Right renal cortex interstitium (tissue), 3 donors: ENCODE measurements around the gene ATP5MC2. TPM values are rescaled to one million over a fixed set of nuclear protein-coding genes. Genes with fewer than 3 reads are reported as not detected.
"Not testable (repeated sequence)": the region's sequence is repeated elsewhere in the genome, so short reads cannot be mapped to it uniquely, and the experiment has no call there.

Source experiments
- DNase-seq, 3 donors: peaks; one replicate each; pipeline ENCODE4 v3.0.0-alpha.2; 2013; ENCODE audit warnings: low read depth in 3 of 3, low spot score in 2 of 3
- polyA plus RNA-seq, 3 donors: library from polyadenylated mRNA; unstranded; fragments of 120-200 nt; gene quantifications; one replicate each; pipeline ENCODE4 v1.2.1, GENCODE V29; 2013; ENCODE audit not compliant: insufficient read length in 3 of 3

ATP5MC2 gene
- polyA plus RNA-seq, 3 donors = 582 to 652 (median 624) TPM

- DNase-seq = no peak
Observed at GRCh38 chr12:53657041-53657440, 18.8 kb downstream of the ATP5MC2 start.

DNA sequence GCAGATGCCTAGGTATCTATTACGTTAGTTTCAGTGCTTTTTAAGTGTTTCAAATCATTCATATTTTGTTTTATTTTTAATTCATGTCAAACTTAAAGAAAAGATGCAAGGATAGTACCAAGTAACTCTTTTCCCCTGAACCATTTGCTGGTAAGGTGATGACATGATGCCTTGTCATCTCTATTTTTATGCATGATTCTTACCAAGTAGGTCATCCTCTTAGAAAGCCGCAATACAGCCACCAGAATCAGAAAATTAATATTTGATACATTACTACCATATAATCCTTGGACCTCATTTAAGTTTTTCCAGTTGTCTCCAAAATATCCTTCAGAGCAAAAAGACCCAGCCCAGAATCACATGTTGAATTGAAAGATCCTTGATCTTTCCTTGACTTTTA is 22.3 kb downstream of the ATP5MC2 start:
- DNase-seq = no peak

DNA sequence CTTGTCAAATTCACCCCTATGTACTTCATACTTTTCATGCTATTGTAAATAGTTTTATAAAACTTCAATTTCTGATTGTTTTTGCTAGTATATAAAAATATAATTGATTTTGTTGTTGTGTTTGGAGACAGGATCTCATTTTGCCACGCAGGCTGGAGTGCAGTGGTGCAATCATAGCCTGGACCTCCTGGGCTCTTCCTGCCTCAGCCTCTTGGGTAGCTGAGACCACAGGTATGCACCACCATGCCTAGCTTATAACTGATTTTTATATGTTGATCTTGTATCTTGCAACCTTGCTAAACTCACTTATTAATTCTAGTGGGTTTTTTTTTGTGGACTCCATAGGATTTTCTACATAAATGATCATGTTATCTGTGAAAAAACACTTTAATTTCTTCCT is 23.5 kb downstream of the ATP5MC2 start:
- no peak for DNase-seq

DNA sequence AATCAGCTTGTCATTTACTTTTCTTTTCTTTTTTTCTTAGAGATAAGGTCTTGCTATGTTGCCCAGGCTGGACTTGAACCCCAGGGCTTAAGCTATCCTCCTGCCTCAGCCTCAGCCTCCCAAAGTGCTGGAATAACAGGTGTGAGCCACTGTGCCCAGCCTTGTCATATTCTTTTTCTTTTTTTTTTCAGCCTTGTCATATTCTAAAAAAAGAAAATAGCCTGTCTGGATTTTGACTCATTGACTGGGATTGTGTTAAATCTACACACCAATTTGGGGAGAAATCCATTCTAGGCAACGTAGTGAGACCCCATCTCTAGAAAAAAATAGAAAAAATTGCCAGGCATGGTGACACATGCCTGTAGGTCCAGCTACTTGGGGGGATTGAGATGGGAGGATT is 24.1 kb downstream of the ATP5MC2 start:
- DNase-seq = no peak

GRCh38 chr12:53646300-53646699 is 29.6 kb downstream of the ATP5MC2 start:
- not testable (repeated sequence) for DNase-seq

DNA sequence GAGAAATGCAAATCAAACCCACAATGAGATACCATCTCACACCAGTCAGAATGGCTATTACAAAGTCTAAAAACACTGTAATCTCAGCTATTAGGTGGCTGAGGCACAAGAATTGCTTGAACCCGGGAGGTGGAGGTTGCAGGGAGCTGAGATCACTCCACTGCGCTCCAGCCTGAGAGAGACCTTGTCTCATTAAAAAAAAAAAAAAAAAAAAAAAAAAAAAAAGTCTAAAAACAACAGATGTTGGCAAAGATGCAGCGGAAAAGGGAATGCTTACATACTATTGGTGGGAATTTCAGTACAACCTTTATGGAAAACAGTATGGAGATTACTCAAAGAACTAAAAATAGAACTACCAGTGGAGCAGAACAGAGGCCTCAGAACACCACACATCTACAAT is 30.7 kb downstream of the ATP5MC2 start:
- no peak for DNase-seq

GRCh38 chr12:53644133-53644532 is 31.8 kb downstream of the ATP5MC2 start:
- DNase-seq = no peak

- DNase-seq = no peak
Observed at GRCh38 chr12:53643232-53643979, 32.5 kb downstream of the ATP5MC2 start.

GRCh38 chr12:53638057-53638456 is 37.8 kb downstream of the ATP5MC2 start:
- no peak for DNase-seq

DNA sequence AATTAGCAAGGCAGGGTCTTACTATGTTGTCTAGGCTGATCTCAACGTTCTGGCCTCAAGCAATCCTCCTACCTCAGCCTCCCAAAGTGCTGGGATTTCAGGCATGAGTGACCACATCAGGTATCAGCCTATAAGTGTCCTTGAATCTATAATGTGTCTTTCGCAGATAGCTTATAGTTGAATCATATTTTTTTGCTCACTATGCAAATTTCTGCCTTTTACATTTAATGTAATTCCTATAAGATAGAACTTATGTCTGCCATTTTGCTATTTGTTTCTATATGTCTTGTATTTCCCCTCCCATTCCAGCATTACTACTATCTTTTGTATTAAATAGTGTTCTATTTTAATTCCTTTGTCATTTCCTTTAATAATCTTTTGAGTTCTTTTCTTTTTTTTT is 39.2 kb downstream of the ATP5MC2 start:
- DNase-seq = no peak

DNA sequence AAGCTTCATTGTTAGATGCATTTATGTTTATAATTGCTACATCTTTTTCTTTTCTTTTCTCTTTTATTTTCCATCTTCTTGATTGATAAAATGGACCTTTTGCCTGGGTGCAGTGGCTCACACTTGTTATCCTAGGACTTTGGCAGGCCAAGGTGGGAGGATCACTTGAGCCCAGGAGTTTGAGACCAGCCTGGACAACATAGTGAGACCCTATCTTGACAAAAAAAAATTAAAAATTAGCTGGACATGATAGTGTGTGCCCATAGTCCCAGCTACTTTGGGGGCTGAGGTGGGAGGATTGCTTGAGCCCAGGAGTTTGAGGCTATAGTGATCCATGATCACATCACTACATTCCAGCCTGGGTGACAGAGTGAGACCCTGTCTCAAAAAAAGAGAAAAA is 40.2 kb downstream of the ATP5MC2 start:
- not testable (repeated sequence) for DNase-seq

GRCh38 chr12:53631721-53632120 is 44.2 kb downstream of the ATP5MC2 start:
- DNase-seq = no peak

- DNase-seq = no peak
Observed at GRCh38 chr12:53627919-53628318, 48.0 kb downstream of the ATP5MC2 start.

- no peak for DNase-seq
Observed at GRCh38 chr12:53626702-53627169, 49.1 kb downstream of the ATP5MC2 start.

DNA sequence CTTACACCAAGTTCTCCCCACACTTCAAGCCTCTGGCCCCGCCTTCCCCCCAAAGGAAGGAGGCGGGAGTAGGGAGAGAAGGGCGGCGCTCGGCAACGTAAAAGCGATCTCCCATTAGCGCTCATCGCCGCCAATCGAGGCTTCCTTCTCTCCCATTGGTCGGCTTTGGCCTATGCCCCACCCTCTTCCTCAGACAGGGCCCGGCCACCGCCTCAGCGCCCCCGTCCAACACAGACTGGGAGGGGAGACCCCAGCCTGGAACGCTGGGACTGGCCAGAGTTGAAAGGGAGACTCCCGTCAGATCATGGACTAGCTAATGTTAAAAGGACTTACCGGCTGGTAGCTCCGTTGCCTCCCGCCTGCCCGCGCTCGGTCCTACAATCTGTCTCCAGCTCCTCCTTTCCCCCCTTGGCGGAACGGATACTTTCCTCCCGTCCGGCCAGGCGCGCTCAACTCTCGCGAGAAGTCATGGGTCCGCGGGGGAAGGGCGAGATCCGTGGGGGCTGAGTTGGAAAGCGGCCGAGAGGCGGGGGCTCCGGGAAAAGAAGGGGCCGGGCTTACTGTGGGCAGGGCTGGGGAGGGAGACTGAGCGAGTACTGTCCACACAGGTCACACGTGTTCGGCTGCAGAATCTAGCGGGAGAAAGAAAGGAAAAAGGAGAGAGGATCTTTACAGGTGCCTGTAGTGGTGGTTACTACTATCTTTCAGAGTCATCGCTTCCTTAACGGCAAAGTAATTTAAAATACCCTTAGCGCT is 49.8 kb downstream of the ATP5MC2 start, which contains the start of gene ATF7:
Gene ATF7 (minus strand): TSS at position 437 of the 756 bp plus-strand sequence. CDS start 25,382 bp downstream, outside the sequence.
- peak; percentile 98 to 99 (median 98) for DNase-seq

DNA sequence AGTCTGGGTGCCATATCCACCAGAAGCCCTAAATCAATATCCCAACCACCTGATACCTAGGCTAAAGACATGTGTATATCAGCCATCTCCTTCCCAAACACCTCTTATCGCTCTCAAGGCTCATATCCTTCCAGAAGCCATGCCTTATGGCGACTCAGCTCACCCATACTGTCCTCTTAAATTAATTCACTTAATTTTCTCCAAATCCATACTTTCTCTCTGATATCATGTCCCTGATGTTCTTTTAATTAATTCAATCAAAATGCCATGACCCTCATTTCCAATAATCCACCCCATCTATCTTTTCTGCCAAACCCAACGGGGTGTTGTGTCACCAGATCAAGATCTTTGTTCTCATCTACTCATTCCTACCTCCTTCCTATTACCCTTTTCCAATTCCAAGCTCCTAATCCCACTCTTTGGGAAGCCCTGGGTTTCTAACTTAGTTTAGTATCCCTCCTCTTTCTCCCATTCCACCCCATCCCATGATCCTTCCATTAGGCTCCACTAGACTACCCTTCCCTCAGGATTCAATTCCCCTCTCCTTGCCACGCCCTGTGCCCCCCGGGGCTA is 50.4 kb downstream of the ATP5MC2 start:
- no peak for DNase-seq

DNA sequence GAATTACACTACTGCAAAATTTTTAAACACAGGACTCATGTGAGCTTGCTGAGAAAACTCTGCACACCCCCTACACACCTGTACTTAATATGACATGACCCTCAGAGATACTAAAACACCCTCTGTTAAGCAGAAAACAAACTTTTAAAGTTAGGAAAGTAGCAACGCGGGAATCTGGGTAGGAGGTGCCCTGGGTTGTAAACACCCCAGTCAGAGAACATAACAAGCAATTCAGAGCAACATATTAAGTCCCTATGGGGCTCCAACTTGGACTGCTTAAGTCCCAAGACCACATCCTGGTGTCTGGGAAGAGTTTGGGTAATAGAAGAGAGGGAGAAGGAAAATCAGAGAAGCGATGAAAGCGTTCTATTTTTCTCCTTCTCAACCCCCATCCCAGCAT is 50.9 kb downstream of the ATP5MC2 start:
- DNase-seq = no peak

- DNase-seq = no peak
Observed at GRCh38 chr12:53624458-53624857, 51.4 kb downstream of the ATP5MC2 start.

DNA sequence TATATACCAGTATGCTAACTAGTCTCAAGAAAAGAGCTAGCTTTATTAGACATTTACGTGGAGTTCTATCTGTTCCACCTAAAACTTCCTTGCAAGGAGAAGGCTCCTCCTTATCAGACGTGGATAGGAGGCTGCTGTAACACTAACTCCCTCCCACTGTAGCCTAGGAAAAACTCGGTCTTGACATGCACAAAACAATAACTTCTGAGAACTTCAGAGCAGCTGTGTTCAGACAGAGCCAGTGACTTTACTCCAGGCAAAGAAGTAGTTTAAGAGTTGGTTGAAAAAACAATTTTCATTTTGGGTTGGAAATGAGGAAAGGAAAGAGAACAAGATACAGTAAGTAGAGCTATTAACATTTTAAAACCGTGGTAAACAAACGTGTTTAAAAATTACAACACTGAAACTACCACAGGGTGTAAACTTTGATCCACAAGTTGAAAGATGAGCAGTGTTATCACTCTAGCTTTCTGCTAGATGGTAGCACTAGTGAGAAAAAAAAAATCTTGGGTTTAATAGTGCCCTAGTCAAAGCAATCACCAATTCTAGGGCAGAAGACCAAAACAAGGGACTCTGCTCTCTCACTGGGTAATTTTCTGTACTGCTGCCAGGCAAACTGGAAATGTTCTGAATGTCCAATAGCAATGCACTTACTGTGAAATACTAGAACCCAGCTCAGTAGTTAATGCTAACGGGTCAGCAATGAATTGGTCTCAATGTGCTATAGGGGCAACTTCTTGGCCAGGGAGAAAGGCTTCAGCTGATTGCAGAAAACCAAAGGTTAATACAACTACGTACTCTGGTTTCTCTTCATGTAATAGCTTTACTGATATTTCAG is 52.1 kb downstream of the ATP5MC2 start:
- DNase-seq = no peak

DNA sequence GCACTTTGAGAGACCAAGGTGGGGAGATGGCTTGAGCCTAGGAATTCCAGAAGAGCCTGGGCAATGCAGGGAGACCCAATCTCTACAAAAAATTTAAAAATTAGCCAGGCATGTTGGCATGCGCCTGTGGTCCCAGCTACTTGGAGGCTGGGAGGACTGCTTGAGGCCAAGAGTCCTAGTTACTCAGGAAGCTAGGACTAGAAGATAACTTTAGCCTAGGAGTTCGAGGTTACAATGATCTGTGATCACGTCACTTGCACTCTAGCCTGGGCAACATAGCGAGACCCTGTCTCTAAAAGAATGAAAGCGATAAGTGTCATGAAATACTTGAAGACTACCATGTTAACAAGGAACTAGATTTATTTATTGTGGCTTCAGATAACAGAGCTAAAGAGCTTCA is 53.2 kb downstream of the ATP5MC2 start:
- DNase-seq = no peak

DNA sequence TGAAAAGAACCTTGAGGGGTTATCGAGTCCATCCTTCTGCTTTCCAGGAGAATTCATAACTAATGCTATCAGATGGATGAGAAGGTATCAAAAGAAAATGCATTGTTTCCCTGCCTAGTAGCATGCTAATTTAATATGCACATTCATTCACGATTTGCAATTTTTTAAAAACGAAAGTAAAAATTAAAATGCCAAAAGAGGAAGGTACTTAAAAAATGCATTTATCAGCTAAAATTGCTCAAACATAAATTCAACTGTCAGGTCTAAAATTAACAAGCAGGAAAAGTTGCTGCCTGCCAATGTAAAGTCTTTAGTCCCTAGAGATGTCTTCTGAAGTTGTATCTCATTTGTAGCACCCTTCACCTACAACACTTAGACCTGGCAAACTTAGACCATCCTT is 57.6 kb downstream of the ATP5MC2 start:
- no peak for DNase-seq
